IMR-90 (cell line): Measurements from ENCODE around the gene CBL.

Source experiments
- BHLHE40 ChIP-seq: fragments of 150-350 bp; IDR thresholded peaks from 2 replicates; pipeline ENCODE4 v1.6.1; 2016; ENCODE audit warnings: mild to moderate bottlenecking, low read depth, low read length
- MAFK ChIP-seq: IDR thresholded peaks from 2 replicates; pipeline ENCODE4 v1.6.1; 2012; ENCODE audit warnings: low read depth, low read length, improper control_type of control experiment
- MAZ ChIP-seq: IDR thresholded peaks from 2 replicates; pipeline ENCODE4 v1.6.1; 2012; ENCODE audit warnings: low read depth, mild to moderate bottlenecking, low read length, improper control_type of control experiment, moderate library complexity, borderline replicate concordance
- NFE2L2 ChIP-seq: fragments of 150-350 bp; IDR thresholded peaks from 2 replicates; pipeline ENCODE4 v1.6.1; 2016; ENCODE audit warnings: low read depth, mild to moderate bottlenecking, low read length
- POLR2A ChIP-seq: IDR thresholded peaks from 2 replicates; pipeline ENCODE4 v1.6.1; 2012; ENCODE audit warnings: mild to moderate bottlenecking, low read depth, low read length
- RCOR1 ChIP-seq: IDR thresholded peaks from 2 replicates; pipeline ENCODE4 v1.6.1; 2012; ENCODE audit warnings: mild to moderate bottlenecking, low read length, improper control_type of control experiment; ENCODE audit not compliant: insufficient replicate concordance
- SMC3 ChIP-seq: fragments of 150-350 bp; IDR thresholded peaks from 2 replicates; pipeline ENCODE4 v1.6.1; 2016; ENCODE audit warnings: low read depth, mild to moderate bottlenecking, antibody characterized with exemption, low read length, moderate library complexity
- TF ChIP-seq, protein P1 (sequence below): conservative IDR thresholded peaks from 2 replicates; pipeline ENCODE4 v1.5.1; 2012; ENCODE audit warnings: mild to moderate bottlenecking, low read depth, low read length, improper control_type of control experiment
- TF ChIP-seq, protein P2 (sequence below): fragments of 150-350 bp; IDR thresholded peaks from 2 replicates; pipeline ENCODE4 v1.6.1; 2016; ENCODE audit warnings: low read depth, mild to moderate bottlenecking, low read length, moderate library complexity, borderline replicate concordance
- TF ChIP-seq, protein P3 (sequence below): fragments of 150-350 bp; IDR thresholded peaks from 2 replicates; pipeline ENCODE4 v1.6.1; 2017; ENCODE audit warnings: mild to moderate bottlenecking, antibody characterized with exemption, low read length, low read depth

DNA sequence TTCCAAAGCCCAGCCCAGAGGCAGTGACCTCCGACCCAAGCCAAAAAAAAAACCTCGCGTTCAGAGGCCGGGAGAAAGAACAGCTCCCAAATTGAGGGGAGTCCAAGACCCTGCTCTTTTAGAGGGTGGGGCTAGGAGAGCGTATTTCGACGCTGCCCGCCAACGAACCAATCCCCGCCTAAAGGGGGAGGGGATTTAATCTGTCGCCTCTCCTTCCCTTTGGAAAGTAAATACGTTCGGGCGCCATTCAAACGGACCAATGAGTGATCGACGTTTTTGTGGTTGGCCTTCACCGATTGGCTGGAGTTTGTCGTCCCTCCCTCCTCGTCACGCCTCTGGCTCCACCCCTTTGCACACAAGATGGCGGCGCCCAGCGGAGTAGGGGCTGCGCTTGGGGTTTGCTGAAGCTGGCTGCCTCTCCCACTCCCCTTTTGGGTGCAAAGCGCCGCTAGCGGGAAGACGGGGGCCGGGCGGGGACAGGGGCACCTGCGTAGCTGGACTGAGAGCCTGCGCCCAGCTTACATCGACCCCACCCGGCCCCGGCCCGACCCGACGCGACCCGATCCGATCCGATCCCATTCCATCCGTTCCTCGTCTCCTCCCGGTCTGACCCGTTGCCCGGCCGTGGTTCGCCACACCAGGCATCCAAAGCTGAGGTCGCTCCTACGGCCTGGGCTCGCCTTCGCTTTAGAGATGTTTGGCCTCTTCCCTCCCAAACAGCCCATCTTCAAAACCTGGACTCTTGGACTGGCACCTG is 128.2 kb downstream of the CBL start, which contains the start of gene RNF26:
- TF ChIP-seq, protein P1, sequence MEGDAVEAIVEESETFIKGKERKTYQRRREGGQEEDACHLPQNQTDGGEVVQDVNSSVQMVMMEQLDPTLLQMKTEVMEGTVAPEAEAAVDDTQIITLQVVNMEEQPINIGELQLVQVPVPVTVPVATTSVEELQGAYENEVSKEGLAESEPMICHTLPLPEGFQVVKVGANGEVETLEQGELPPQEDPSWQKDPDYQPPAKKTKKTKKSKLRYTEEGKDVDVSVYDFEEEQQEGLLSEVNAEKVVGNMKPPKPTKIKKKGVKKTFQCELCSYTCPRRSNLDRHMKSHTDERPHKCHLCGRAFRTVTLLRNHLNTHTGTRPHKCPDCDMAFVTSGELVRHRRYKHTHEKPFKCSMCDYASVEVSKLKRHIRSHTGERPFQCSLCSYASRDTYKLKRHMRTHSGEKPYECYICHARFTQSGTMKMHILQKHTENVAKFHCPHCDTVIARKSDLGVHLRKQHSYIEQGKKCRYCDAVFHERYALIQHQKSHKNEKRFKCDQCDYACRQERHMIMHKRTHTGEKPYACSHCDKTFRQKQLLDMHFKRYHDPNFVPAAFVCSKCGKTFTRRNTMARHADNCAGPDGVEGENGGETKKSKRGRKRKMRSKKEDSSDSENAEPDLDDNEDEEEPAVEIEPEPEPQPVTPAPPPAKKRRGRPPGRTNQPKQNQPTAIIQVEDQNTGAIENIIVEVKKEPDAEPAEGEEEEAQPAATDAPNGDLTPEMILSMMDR, result no peak
- TF ChIP-seq POLR2A (peak; percentile 75), BHLHE40 (no peak), MAZ (peak; percentile 60; the same call in 1 of the 2 replicates), RCOR1 (no peak), NFE2L2 (no peak), MAFK (no peak), SMC3 (no peak)
- TF ChIP-seq, protein P2, sequence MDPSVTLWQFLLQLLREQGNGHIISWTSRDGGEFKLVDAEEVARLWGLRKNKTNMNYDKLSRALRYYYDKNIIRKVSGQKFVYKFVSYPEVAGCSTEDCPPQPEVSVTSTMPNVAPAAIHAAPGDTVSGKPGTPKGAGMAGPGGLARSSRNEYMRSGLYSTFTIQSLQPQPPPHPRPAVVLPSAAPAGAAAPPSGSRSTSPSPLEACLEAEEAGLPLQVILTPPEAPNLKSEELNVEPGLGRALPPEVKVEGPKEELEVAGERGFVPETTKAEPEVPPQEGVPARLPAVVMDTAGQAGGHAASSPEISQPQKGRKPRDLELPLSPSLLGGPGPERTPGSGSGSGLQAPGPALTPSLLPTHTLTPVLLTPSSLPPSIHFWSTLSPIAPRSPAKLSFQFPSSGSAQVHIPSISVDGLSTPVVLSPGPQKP, result no peak
- TF ChIP-seq, protein P3, sequence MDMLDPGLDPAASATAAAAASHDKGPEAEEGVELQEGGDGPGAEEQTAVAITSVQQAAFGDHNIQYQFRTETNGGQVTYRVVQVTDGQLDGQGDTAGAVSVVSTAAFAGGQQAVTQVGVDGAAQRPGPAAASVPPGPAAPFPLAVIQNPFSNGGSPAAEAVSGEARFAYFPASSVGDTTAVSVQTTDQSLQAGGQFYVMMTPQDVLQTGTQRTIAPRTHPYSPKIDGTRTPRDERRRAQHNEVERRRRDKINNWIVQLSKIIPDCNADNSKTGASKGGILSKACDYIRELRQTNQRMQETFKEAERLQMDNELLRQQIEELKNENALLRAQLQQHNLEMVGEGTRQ, result no peak
